Testis (tissue), 2 donors: ENCODE data around the gene XRCC4.

Experiments
- CTCF ChIP-seq, 3 experiments: fragments of 450-650 bp in 2 of 3; fragments of 200-600 bp in 1 of 3; sonication (generic) in 1 of 3; IDR thresholded peaks; one replicate each; pipeline ENCODE4 v1.5.1; 2016 to 2019; ENCODE audit warnings: antibody characterized with exemption in 3 of 3, mild to moderate bottlenecking in 2 of 3, moderate library complexity in 1 of 3
- POLR2A ChIP-seq: fragments of 450-650 bp; IDR thresholded peaks from one replicate; pipeline ENCODE4 v1.6.1; 2017; ENCODE audit warnings: antibody characterized with exemption, mild to moderate bottlenecking, moderate library complexity

GRCh38 chr5:83107692-83108420, 30.5 kb downstream of the XRCC4 start:
- TF ChIP-seq CTCF (IDR thresholded peaks at IDR 0.05) (no peak), POLR2A (no peak)
